ENCODE data around the gene EPYC.

The EPYC gene

GRCh38 chr12:90959538-90960139 lies 45.1 kb downstream of the EPYC start:
- peak; percentile 23 for DNase-seq (ENCODE audit: insufficient read length, low spot score)
- FAIRE-seq, result peak; percentile 71

GRCh38 chr12:90959032-90959431 lies 45.7 kb downstream of the EPYC start:
- no peak for DNase-seq (ENCODE audit: insufficient read length, low spot score)
- FAIRE-seq, result no peak

GRCh38 chr12:90958347-90958746 lies 46.4 kb downstream of the EPYC start:
- FAIRE-seq (no peak), DNase-seq (ENCODE audit: insufficient read length, low spot score) (no peak)

- FAIRE-seq, result no peak
- no peak for DNase-seq (ENCODE audit: insufficient read length, low spot score)
Observed at GRCh38 chr12:90954921-90955320, 49.9 kb downstream of the EPYC start, which contains the start of gene CCER1. Gene CCER1, minus strand, starts transcription at chr12:90955176. Its CDS starts 434 bp downstream, at chr12:90954742.

DNA sequence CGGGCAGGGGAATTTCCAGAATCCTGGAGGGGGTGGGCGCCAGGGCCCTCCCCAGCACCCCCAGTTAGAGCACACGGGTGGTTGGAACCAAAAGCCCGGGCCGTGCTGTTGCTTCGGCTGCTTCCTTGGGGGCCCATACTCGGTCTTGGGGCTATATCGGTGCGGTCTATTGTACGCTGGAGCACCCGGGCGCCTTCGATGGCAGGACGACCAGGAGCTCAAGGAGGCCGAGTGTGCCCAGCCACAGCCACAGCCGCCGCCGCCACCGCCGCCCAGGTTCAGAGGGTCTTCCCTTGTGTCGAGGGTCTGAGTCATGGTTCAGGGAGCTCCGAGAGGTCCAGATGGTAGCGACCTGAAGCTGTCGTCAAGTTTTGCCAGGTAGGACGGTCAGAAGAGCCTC lies 50.3 kb downstream of the EPYC start:
- DNase-seq (ENCODE audit: insufficient read length, low spot score), result no peak
- FAIRE-seq, result no peak

DNA sequence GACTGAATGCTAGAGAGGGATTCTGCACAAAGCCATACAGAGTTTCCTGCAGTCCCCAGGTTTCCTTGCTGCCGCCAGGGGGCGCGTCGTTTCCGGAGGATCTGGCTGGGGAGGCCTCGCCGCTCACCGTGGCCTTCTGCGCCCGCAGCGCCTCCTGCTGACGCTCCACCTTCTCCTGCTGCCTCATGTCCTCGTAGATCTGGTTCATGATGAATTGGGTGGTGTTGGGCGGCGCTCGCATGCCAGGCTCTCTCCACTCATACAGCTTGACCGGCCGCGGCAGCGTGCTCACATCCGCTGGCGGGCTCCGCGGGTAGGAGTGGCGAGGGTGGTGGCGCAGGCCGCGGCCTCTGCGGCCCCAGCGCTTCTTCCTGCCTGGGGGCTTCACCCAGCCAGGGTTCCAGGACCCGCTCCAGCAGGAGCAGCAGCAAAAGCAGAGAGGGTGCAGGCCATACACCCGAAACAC lies 50.8 kb downstream of the EPYC start:
- FAIRE-seq, result no peak
- DNase-seq (ENCODE audit: insufficient read length, low spot score), result no peak

DNA sequence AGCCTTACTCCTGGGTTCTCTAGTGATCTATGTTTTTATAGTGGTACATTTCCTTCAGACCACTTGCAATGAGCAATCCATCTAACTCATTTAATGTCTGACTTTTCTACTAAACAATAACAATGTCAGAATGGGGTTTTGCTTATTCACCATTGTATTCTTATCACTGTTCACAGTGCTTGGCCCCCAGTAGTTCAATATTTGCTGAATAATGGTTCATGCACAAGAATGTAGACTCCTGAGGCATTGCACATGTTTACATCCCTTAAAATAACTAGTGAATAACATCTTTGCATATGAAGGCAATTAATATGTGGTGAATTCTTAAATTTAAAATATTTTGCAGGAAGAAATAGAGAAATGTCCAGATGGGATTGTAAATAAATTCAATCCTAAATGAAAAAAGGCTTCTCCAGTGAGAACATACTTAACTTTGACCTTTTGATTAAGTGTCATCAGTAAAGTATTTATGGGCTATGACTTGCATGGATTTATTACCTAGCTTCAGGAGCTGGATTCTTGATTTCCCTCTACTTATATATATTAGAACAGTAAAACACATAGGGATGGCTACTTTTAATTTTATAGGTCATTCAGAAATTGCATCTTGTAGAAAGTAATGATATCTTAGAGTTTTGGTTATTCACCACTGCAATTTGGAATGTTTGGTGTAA lies 53.2 kb downstream of the EPYC start:
- FAIRE-seq, result no peak

DNA sequence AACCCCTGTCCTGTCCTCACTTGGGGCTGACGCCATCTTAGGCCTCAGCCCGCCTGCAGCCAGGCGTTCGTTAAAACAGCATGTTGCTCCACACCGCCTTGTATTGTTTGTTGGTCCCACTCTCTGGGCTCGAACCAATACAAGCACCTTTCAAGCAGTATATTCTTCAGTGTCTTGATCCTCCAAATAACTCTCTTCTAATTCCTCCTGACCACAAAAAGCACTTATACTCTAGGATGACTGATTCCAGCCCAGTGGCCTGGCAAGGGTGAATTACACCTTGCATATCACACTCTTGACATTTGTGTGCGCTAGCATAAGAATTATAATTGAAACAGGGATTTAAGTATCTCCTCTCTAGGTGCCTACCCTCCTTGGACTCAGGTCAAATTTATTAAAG lies 56.9 kb downstream of the EPYC start:
- DNase-seq (ENCODE audit: insufficient read length, low spot score) (no peak), FAIRE-seq (no peak)

More for the DNA sequence above, 53.2 kb downstream of the EPYC start:
- DNase-seq (ENCODE audit: insufficient read length, low spot score), result no peak

DNA sequence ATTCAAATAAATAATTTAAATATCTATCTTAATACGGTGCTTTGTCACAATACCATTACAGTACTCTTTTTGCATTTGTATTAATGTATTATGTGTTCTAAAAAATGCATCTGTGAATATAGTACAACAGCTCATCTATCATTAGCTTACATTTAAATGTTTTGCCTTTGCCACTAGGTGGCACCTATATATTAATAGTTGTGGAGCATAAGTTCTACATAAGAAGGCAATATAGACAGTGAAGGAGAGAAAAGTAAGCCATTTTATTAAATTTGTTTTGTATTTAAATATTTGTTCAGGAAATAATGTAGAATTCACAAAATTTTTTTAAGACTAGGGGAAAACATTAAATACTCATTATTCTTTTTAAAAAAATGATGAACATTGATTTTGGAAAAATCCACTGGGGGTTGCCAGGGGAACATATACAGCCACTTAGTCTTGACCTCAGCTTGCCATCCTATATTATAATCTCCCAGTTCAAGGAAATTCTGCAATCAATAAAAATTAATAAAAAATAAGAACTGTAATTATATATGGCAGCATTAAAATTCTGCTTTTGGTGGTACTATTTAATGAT lies 59.6 kb downstream of the EPYC start:
- FAIRE-seq (peak; percentile 67), DNase-seq (ENCODE audit: insufficient read length, low spot score) (no peak)

DNA sequence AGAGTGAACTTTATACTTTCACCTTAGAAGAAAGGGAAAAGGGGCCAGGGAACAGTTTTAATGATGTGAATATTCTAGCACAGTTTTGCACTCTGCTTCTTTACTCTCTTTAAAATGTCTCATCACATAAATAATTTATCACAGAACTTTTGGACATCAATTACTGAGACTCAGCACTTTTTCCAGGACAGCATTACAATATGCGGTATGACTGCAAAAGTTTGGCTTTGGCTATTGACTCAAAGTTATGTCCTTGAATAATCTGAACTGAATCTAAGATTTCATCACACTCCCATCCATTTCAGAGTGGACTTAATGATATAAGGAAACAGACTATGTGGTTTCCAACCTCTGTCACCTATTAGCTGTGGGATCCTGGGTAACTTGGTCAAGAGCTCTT lies 61.5 kb downstream of the EPYC start:
- no peak for FAIRE-seq
- no peak for DNase-seq (ENCODE audit: insufficient read length, low spot score)

- DNase-seq (ENCODE audit: insufficient read length, low spot score) (no peak), FAIRE-seq (peak; percentile 40)
Observed at GRCh38 chr12:90940872-90941499, 63.8 kb downstream of the EPYC start.

- FAIRE-seq (no peak), DNase-seq (ENCODE audit: insufficient read length, low spot score) (no peak)
Observed at GRCh38 chr12:90939382-90939781, 65.4 kb downstream of the EPYC start.

DNA sequence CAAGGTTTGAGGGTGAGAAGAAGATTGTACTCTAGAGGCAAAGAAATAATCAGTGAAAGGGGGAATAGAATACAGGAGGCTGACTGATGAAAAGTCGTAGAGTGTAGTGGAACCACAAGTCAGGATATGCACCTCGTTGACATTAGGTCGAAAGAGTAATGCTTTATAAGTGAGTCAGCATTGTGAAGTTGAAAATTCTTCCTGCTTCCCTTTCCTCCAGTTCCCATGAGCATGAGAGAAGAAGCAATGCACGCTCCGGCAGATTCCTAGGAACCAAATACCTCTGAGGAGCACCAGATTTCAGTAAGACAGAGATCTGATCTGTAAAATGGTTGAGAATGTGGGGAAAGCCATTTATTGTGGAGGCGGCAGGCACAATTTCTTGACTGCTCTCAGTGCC lies 66.3 kb downstream of the EPYC start:
- FAIRE-seq, result no peak
- no peak for DNase-seq (ENCODE audit: insufficient read length, low spot score)

DNA sequence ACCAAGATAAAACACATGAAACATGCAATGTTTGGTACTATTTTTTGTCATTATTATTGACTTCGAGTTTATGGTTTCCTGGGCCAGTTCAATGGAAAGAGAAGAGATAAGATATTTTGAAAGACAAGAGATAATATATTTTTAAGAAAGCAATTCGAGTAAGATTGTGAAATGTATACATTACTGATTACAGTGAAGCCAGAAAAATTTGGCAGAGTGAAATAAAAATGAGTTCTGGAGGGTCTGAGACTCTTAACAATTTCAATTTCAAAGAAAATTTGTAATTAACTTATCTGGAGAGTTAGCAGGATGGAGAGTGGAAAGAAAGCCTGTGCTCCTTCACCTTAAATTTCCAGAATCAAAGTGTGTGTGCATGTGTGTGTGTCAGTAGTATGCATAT lies 67.1 kb downstream of the EPYC start:
- FAIRE-seq (no peak), DNase-seq (ENCODE audit: insufficient read length, low spot score) (no peak)

DNA sequence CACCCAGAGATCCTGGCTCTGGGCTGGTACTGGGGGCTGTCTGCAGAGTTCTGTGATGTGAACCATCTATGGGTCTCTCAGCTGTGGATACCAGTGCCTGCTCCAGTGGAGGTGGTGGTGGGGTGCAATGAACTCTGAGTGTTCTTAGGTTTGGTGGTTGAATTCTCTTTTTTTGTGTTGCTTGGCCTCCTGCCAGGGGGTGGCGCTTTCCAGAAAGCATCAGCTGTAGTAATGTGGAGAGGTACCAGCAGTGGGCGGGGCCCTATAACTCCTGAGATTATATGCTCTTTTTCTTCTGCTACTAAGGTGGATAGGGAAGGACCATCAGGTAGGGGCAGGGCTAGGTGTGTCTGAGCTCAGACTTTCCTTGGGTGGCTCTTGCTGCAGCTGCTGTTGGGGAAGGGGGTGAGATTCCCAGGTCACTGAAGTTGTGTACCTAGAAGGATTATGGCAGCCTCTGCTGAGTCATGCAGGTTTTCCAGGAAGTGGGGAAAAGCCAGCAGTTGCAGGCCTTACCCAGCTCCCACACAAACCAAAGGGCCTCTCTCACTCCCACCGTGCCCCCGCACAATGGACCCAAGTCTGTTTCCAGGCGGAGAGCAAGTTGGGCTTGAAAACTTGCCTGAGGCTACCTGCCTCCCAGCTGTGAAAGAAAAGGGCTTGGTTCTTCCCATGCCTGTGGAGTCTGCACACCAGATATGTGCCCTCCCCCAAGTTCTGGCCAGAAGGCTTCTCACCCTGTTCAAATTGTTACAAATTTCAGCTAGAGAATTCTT lies 68.4 kb downstream of the EPYC start:
- DNase-seq (ENCODE audit: insufficient read length, low spot score) (no peak), FAIRE-seq (no peak)

GRCh38 chr12:90925562-90925961 lies 79.2 kb downstream of the EPYC start:
- DNase-seq (ENCODE audit: insufficient read length, low spot score) (no peak), FAIRE-seq (no peak)

DNA sequence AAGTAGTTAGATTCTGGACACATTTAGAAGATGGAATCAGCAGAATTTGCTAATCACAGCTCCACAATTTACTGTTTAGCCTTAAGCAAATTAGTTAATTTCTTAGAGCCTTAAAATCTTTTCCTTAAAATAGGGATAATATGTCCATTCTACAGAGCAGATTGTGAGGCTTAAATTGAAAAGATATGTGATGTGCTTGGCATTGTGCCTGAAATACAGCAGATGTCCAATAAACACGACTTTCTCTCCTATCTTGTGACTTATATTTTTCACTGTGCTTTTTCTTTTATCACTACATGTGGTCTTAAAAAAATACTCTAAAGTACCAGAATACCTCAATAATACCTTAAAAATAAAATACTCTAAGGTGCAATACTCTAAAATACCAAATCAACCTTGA lies 80.4 kb downstream of the EPYC start:
- FAIRE-seq (no peak), DNase-seq (ENCODE audit: insufficient read length, low spot score) (no peak)

DNA sequence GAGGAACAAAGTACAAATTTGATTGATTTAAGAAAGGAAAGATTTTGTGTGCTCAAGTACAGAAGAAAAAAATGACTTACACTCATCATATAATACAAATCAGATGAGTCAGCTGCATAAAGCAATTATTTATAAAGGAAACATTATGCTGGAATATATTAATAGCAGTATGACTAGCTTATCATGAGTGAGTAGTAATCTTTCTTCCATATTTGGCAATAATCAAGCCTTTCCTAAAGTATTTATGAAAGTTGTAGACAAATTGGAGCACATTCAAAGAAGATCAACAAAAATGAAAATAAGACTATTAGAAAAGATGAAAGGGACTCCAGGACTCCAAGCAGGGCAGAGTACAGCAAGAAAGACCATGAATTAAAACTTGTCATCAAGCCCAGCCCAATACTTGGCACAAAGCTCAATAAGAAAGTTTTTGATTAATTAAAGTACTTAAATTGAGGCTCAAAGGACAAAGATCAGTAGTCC lies 82.6 kb downstream of the EPYC start:
- FAIRE-seq (no peak), DNase-seq (ENCODE audit: insufficient read length, low spot score) (no peak)

DNA sequence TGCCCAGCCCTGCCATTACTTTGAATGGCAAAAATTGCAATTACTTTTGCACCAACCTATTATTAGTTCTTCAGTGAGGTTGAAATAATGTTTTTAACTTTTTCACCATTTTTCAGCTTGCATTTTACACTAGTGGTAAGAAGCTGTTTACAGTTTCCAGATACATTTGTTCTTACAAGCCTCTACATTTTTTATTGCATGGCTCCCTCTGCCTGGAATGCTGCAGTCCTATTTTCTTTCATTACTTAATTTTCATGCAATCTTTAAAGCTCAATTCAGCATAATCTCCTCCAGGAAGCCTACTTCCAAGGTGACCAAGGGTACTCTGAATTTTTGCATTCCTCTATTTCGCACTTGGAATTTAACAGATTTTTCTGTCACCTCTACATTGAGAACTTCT lies 83.2 kb downstream of the EPYC start:
- DNase-seq (ENCODE audit: insufficient read length, low spot score) (no peak), FAIRE-seq (no peak)

- FAIRE-seq (no peak), DNase-seq (ENCODE audit: insufficient read length, low spot score) (no peak)
Observed at GRCh38 chr12:90920222-90920621, 84.5 kb downstream of the EPYC start.

DNA sequence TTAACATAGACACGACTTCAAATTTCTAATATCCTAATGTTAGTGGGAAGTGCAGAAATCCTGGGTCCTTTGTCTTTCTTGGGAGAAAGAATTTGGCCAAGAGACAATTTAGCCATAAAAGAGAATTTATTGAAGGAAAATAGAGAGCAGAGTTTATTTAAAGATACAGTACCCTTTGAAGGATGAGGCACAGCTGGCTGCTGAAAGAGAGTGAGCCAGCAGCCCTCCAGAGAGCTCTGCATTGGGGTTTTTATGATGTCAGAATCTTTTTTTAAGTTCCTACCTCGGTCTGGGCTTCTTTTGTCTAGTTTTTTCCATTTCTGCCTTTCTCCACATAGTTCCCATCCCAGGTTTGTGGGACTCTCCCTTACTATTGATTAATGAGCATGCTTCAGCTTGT lies 87.3 kb downstream of the EPYC start:
- DNase-seq (ENCODE audit: insufficient read length, low spot score) (no peak), FAIRE-seq (no peak)
